Measurements from ENCODE around the gene STK32A.

The STK32A gene

DNA sequence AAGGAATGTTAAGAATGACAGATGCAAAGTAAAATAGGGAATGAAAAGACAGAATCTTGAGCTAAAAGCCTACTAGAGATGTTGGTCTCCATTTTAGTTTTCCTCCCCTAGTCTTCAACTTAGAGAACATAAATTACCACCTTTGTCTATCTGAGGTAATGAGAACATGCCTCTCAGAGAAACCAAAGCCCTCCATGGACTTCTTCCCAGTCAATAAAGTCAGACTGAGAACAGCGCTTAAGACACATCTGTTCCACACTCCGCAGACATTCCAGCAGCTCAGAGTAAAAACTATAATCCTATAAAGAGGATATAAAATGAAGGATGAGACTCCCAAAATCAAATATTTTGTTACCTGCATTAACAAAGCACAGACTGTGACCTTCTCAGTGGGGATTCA, 195.8 kb downstream of the STK32A start:
- no peak for DNase-seq

GRCh38 chr5:147431586-147431985, 196.8 kb downstream of the STK32A start:
- no peak for DNase-seq

DNA sequence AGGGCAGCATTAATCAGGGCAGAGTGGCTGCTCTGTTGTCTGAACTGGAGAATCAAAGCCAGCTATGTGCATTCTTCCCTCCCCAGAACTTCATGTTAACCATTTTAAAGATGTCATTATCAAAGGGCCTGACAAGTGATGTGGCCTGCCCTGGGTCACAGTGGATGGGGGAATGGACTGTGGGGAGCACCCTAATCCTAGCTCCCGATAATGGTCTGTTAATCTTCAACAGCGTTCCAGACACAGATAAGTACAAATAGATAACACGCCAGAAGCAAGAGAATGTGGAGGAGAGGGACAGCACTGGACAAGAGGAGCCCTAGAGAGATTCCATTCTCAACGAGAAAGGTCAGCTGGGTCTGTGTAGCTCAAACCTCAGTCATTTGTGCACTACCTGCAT, 197.5 kb downstream of the STK32A start:
- DNase-seq, result no peak

DNA sequence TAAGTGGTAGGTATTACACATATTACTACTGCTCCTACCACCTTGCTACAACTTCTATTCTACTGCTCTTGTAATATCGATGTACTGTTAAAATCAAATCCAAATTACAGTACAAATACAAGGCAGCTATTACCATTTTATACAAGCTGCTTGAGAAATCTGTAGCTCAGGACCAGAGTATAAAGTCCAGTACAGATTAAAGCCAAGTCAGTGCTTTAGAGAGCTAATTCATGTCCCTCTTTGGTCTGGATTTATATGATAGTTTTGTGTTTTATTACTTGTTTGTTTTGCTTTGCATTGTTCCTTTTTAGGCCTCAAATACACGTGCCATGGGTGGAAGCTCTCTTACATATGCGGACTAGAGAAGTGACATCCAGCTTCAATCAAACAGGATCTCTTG, 199.2 kb downstream of the STK32A start:
- DNase-seq, result no peak

- DNase-seq, result no peak
These were observed 201.8 kb downstream of the STK32A start for GRCh38 chr5:147436596-147436995.

GRCh38 chr5:147437161-147437596, 202.4 kb downstream of the STK32A start:
- DNase-seq, result no peak

Data from DMS79 (cell line).